GM19240 (cell line): ENCODE data around the gene COL26A1.
"Not testable (repeated sequence)": the region's sequence is repeated elsewhere in the genome, so short reads cannot be mapped to it uniquely, and the experiment has no call there.

ENCODE experiments used
- DNase-seq: peaks from one replicate; pipeline ENCODE4 v3.0.0; 2011; ENCODE audit warnings: low spot score; ENCODE audit not compliant: insufficient read length

Gene COL26A1

DNA sequence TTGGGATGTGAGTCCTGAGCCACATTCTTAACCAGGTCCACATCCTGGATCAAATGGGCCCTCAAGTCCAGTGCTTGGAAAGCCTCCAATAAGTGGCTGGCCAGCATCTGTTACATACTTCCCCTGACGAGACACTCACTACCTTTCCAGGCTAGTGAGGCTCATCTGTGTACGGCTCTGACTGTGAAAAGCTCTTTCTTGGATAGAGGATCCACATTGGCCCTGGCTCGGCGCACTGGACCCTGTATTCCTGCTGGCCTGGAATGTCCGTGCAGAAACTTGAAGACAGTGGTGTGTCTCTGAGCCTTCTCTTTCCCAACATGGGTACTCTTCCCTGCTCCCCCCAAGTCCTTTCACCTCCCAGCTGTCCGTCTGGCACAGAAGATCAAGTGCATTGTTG, 230.9 kb downstream of the COL26A1 start:
- DNase-seq: no peak

DNA sequence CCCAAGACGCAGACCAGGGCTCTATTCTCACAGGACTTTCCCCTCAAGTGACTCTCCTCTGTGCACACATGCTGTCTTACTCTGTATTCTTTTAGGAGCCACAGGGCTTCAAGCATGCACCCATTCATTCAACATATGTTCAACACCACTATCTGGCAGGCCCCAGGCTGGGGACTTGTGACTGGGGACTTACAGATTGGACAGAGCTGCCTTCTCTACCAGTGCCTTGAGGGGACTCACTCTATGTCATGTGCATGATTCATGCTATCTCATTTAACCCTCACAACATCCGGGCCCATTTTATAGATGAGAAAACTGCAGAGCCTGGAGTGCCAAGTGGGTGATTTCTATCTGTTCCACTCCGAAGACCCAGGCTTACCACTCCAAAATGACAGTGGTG, 232.1 kb downstream of the COL26A1 start:
- no peak for DNase-seq

DNA sequence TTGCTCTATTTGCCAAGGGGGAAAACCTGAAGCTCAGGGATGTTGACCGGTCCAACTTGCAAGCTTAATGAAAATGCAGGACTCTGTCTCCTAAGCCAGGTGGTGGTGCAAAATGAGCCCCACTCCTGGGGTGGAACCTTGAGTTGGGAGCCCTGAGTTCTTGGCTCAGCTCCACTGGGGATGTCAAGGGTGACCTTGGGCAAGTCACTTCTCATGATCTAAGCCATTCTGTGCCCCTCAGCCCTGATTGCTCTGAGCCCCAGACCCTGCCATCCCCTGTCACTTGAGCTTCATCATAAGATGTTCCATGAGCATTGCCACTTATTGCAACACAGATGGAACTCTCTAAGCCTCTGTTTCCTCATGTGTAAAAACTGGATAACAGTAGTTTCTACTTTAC, 232.6 kb downstream of the COL26A1 start:
- DNase-seq: no peak

GRCh38 chr7:101595766-101596537, 233.3 kb downstream of the COL26A1 start:
- DNase-seq: no peak

- DNase-seq: no peak
These were observed 234.2 kb downstream of the COL26A1 start for GRCh38 chr7:101596898-101597297.

GRCh38 chr7:101597941-101598340, 235.3 kb downstream of the COL26A1 start:
- DNase-seq: no peak

DNA sequence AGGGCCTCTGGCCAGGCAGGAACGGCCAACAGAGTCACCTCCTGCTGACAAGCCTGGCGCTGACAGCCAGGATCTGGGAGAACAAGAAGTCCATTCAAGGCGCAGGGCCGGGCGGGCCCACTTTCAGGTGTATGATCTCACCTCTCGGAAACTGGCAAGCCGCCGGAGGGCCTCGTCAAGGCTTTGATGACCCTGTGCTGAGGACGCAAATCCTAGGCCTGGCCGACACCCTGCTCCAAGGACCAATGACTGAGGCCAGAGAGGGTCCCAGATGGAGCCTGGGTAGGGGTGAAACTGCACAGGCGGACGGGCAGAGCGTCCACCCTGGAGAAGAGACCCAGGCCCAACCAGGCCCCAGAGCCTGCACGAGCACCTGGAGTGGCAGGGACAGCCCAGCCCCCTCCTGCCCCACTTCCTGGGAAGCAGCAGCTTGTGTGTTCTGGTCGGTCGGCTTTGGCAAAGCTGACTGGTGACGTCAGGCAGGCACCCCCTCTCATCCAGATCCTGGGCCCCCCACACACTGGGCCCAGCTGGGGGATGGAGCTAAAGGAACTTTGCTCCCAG, 235.8 kb downstream of the COL26A1 start:
- DNase-seq: no peak

GRCh38 chr7:101598986-101599771, 236.5 kb downstream of the COL26A1 start:
- DNase-seq: no peak

GRCh38 chr7:101599787-101600186, 237.1 kb downstream of the COL26A1 start:
- DNase-seq: no peak

GRCh38 chr7:101602082-101602481, 239.4 kb downstream of the COL26A1 start:
- DNase-seq: no peak

DNA sequence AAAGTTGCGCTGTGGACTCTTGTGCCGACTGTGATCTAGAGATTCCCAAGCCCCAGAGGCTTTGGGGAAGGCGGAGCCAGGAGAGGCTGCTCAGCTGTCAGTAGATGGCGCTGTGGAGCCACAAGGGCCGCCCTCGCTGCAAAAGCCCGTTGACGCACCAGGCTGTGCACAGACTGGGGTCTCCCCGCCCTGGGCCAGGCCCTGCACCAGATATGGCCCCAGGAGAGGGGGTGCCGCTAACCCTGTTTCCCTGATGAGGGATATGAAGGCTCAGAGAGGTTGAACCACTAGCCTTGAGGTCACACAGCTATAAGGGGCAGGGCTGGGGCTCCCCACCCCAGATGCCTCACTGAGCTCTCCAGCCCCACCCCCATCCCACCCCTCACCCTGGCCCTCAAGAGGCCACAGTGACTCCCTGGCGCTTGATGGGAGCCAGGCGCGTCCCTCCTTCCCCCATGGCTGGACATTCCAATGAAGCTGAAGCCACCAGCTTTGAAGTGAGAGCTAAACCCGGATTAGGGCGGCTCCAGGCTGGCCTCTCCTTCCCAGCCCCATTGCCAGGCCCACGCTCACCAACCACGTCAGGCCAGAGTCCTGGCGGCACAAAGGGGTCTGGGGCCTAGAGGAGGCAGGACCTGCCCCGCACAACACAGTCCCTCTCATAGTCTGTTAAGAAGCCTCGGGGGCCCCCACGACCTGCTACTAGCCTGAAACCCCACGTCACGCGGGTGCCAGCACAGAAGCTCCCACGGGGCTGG, 240.0 kb downstream of the COL26A1 start:
- peak; percentile 51 for DNase-seq

- DNase-seq: no peak
These were observed 241.8 kb downstream of the COL26A1 start for GRCh38 chr7:101604331-101604933.

- DNase-seq: not testable (repeated sequence)
These were observed 242.3 kb downstream of the COL26A1 start for GRCh38 chr7:101604934-101605332.

DNA sequence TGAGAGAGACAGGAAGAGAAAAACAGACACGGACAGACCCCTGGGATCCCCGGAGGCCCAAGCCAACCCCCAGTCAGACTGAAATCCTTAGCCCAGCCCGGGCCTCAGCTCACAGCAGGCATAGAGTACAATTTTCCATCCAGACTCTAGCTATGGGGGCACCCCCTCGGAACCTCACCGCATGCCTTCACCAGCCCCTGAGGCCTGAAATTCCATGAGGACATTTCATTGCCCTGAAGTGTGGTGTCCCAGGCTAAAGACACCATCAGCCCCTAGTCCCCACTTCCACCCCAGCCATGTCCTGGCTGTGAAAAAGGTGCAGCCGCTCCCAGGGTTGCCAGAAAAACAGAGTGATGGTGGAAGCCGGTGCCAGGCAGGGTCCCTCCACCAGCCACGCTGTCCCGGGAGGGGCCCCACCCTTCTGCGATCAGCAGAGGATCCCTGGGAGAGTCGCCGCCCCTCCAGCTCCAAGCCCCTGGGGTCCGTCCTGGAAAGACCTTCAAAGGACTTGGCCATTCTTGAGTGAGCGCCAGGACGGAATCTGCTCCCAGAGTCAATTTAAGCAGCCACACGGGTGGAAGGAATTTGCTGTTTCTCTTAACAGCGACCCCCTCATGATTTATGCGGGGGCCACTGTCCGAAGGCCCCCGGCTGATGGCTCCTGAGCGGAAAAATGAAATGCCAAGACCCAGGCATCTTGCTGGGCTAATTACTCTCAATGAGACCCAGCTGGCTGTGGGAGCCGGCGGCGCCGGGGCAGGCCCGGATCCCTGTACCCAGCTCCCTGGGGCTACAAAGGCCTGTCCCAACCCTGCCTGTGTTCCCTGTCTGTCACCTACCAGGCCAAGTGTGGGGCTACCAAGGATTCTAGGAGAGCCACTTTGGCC, 243.2 kb downstream of the COL26A1 start:
- no peak for DNase-seq

- no peak for DNase-seq
These were observed 243.8 kb downstream of the COL26A1 start for GRCh38 chr7:101606498-101606923.
